ENCODE measurements around the gene IL22RA2. TPM values are rescaled to one million over a fixed set of nuclear protein-coding genes. Genes with fewer than 3 reads are reported as not detected.
"Not testable (repeated sequence)": the region's sequence is repeated elsewhere in the genome, so short reads cannot be mapped to it uniquely, and the experiment has no call there.

IL22RA2 gene
- total RNA-seq, result not detected

GRCh38 chr6:137173501-137173900 lies at the start of gene IL22RA2:
Gene IL22RA2, minus strand, starts transcription at chr6:137173644. Its CDS starts 11,895 bp downstream, at chr6:137161749.
- DNase-seq, result no peak

GRCh38 chr6:137222381-137222780 lies 48.9 kb upstream of the IL22RA2 start:
- no peak for DNase-seq

- no peak for DNase-seq
Measured at GRCh38 chr6:137219664-137220252, 46.3 kb upstream of the IL22RA2 start.

GRCh38 chr6:137218917-137219663 lies 45.6 kb upstream of the IL22RA2 start, which contains the start of gene IFNGR1:
Gene IFNGR1, minus strand, starts transcription at chr6:137219385. Its CDS starts 58 bp downstream, at chr6:137219327.
- DNase-seq, result peak; percentile 94

- no peak for DNase-seq
Measured at GRCh38 chr6:137218473-137218916, 45.1 kb upstream of the IL22RA2 start.

GRCh38 chr6:137217801-137218472 lies 44.5 kb upstream of the IL22RA2 start:
- no peak for DNase-seq

DNA sequence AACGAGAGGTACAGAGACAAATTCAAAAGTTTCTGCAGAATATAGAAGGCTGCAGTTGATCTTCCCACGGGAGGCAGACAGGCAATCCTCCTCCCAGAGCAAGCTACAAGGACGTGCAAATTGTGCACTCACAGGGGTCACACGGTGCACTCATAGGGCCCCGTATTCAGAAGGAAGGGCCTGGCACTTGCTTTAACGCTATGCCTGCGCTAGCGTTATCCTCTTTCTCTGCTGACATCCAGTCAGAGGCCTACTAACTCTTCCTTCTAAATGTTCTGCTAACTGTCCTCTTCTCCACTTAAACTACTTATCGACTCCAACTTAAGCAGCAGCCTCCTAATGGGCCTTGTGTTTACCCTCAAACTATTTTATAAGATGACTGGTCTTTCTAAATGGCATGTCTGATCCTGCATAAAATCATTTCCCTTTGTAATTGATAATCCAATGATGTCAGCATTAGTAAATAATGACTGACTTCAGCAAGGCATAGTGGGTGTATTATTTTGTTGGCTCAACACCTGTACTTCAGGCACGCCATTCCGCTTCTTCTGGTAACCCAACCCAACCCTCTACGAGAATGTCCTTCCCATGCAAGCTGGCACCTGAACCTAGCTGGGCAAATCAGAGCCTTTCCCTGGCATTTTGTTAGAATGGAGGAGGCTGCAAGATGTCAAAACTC lies 43.6 kb upstream of the IL22RA2 start:
- DNase-seq, result no peak

- no peak for DNase-seq
Measured at GRCh38 chr6:137216106-137216505, 42.7 kb upstream of the IL22RA2 start.

GRCh38 chr6:137215630-137216029 lies 42.2 kb upstream of the IL22RA2 start:
- not testable (repeated sequence) for DNase-seq

DNA sequence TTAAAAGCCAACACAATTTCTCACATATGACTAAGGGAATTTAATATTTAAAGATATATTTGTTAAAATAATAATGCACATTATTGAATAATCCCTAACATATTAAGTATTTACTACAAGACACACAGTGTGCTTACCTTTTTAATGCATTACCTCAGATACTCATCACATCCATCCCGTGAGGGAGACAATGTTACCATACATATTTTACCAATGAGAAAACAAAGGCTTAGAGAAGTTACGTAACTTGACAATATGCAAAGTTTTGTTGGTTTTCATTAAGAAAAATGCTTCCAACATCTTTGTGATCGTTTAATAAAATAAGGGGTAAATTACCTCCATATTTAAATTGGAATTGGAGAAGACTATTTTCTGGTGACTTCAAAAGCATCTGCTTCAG lies 41.5 kb upstream of the IL22RA2 start:
- DNase-seq, result no peak

DNA sequence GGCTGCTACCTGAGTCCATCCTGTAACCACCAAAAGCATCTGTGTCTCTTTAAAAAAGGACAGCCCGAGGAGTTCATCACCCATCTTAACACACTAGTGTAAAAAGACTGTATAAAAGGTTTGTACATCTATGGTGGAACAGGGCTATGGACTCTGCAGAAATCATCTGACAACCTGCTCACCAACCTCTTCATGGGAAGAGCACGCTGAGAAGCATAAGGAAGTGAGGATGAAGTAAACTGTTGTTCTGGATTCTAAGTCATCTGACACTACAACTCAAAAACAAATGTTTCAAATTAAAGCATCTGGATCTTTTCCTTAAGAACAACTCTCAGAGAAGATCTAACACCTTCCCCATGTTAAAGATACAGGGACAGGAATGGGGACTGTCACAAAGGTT lies 40.4 kb upstream of the IL22RA2 start:
- no peak for DNase-seq

DNA sequence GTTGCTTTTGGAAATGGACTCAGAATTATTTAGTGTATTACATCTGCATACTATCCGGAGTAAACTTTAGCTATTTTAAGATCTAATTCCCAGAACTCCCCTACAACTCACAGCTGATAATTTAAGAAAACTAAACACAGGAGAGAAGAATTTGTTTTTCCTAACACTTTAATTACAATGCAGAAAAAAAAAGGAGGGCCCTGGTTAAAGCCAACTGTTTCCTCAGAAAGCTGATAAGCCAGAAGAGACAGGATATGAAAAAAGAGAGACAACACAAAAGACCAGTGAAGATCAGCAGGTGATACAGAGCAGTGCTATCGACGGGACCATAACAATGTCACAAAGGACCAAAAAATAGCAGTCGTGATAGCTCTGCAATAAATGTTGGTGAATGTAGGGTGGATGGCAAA lies 39.9 kb upstream of the IL22RA2 start:
- no peak for DNase-seq

DNA sequence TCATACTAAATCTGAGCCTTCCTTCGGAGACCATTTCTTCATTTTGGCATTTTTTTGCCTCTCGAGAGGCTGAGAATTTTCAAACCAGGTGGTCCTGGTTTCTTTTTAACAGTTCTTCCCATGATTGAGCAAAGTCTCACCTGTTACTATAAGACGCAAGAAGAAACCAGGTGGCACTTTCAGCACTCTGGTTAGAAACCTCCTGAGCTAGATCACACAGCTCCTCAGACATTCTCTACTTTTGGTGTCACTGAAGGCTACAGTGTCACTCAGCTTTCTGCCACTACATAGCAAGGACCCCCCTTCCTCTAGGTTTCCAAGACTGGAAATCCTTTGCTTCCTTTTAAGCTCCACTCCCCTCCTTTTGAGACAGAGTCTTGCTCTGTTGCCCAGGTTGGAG lies 38.5 kb upstream of the IL22RA2 start:
- DNase-seq, result no peak

DNA sequence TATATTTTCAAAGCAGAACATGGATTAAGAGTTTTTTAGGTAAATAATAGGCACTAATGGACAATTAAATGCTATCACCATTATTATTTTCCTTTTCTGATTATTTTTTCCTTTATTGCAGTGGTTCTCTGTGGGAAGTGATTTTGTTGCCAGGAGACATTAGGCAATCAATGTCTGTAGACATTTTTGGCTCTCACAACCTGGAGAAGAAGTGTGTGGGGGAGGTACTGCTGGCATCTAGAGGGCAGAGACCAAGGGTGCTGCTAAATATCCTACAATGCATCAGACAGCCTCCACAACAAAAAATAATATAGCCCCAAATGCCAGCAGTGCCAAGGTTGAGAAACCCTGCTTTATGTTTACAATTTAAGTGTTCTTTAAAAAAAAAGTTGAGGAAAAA lies 37.5 kb upstream of the IL22RA2 start:
- no peak for DNase-seq

- DNase-seq, result no peak
Measured at GRCh38 chr6:137208279-137208678, 34.8 kb upstream of the IL22RA2 start.

GRCh38 chr6:137207457-137207856 lies 34.0 kb upstream of the IL22RA2 start:
- not testable (repeated sequence) for DNase-seq

- no peak for DNase-seq
Measured at GRCh38 chr6:137206577-137206976, 33.1 kb upstream of the IL22RA2 start.

- no peak for DNase-seq
Measured at GRCh38 chr6:137203256-137203655, 29.8 kb upstream of the IL22RA2 start.

- peak; percentile 25 for DNase-seq
Measured at GRCh38 chr6:137202078-137202477, 28.6 kb upstream of the IL22RA2 start.

DNA sequence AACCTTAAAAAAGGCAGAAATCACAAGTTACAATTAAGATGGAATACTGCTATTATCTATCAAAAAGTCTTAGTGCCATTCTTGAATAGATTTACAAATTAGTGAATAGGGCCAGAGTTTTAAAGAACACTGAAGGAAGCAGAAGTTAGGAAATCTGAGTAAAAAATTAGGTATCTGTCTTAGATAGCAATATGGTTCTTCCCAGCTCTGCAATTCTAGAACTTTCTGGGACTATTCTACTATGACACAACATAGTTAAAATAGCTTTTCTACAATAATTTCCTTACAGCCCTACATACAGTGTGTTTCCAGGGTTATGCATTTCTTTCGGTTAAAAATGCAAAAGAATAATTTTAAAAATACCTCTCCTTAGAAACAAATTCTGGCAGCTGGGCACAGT lies 27.6 kb upstream of the IL22RA2 start:
- no peak for DNase-seq

DNA sequence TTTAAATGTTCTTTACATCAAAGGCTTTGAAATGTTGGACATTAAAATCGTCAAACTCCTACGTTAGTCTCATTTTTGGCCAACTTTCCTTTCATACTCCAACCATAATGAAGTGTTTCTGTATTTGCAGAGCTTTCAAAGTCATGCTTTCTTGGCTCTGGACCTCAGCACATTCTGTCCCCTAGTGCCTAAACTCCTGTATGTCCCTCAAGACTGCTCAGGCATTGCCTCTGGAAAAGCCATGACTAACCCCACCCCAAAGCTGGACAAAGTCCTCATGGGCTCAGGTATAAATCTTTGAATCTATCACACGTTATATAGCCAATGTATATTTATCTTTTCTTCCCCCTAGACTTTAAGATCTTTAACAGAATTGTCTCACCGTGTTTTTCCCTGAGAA lies 26.8 kb upstream of the IL22RA2 start:
- DNase-seq, result no peak

Measured in occipital lobe (tissue), 2 donors.